ENCODE measurements around the gene MOSPD2. TPM values are rescaled to one million over a fixed set of nuclear protein-coding genes. Genes with fewer than 3 reads are reported as not detected.

MOSPD2 gene
- polyA plus RNA-seq, 3 donors: 44.6 to 51.6 (median 45.7) TPM

DNA sequence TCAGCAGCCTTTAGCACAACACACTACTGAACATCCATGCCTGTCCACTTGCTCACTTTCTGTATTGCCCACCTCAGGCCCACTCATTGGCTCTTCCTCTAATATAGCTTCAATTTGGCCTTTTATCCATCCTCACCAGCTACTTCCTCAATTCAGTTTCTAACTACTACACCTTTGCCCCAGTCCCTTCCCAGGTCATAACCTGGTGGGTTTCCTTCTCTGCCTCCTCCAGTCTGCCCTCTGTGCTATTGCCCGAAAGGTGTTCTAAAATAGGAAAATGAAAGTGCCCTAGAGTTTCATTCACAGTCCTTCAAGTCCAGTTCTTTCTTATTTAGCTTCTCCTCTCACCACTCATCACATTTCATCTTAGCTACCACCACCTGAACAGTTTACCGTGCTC is 23.1 kb downstream of the MOSPD2 start:
- H3K27ac ChIP-seq (ENCODE audit: low read depth in 1 of 2, low read length in 2 of 2): no peak overlapping the region
- no CpG with 5 or more reads among the region's 2 CpGs for WGBS (ENCODE audit: insufficient coverage)

DNA sequence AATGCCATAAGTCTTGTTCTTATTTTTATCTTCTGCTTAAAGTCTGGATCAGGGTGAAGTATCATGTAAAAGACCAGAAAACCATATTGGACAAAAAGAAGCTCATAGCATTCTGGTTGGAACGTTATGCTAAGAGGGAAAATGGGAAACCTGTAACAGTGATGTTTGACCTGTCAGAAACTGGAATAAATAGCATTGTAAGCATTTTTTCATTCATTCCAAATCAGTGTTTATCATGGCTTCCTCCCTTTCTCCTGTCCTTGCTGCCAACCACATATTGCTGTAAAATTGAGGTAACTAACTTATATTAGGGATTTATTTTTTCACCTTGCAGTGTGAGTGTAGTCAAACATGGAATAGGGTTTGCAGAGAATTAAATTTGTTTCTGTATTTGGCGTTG is 23.8 kb downstream of the MOSPD2 start:
- H3K36me3 Mint-ChIP-seq: peaks cover 31 to 32% of the 10 kb centered on the region in 2 donors
- DNase-seq: no peak
- H3K4me3 Mint-ChIP-seq: no peak overlapping the region
- Histone ChIP-seq H3K27ac (ENCODE audit: low read depth in 1 of 2, low read length in 2 of 2) (no peak overlapping the region), H4K20me1 (ENCODE audit: insufficient read depth, low read length) (peaks cover 10% of the 10 kb centered on the region), H2AFZ (ENCODE audit: insufficient read depth, low read depth, low read length, poor library complexity, severe bottlenecking) (no peak overlapping the region), H3K9me3 (replicated peaks in 1 of 2; ENCODE audit: control insufficient read depth in 1 of 2, insufficient read depth in 1 of 2, low read length in 2 of 2) (no peaks in the 10 kb centered on the region), H3K4me3 (replicated peaks in 1 of 3; ENCODE audit: low read depth in 2 of 3, low read length in 3 of 3) (no peak overlapping the region), H3K36me3 (replicated peaks in 1 of 2; ENCODE audit: control insufficient read depth in 1 of 2, insufficient read depth in 2 of 2, low read length in 2 of 2) (peaks cover 26 to 61% of the 10 kb centered on the region in 2 donors), H3K4me2 (replicated peaks; ENCODE audit: extremely low read depth, low read length, poor library complexity, severe bottlenecking) (no peak overlapping the region), H3K27me3 (ENCODE audit: control insufficient read depth in 2 of 2, insufficient read depth in 2 of 2, low read length in 2 of 2) (no peaks in the 10 kb centered on the region), H3K4me1 (ENCODE audit: control insufficient read depth in 1 of 2, insufficient read depth in 2 of 2, low read length in 2 of 2) (peaks cover 0 to 3% of the 10 kb centered on the region in 2 donors), H3K9ac (ENCODE audit: insufficient read depth, low read length, poor library complexity, severe bottlenecking) (no peak overlapping the region), H3K79me2 (ENCODE audit: insufficient read depth, low read length) (no peaks in the 10 kb centered on the region)
- no CpG with 5 or more reads among the region's 2 CpGs for WGBS (ENCODE audit: insufficient coverage)
- intact Hi-C loops (cut with micrococcal nuclease): no loop called here
- no peaks in the 10 kb centered on the region for H3K27me3 Mint-ChIP-seq (ENCODE audit: low read depth in 3 of 3)
- H3K9me3 Mint-ChIP-seq: no peaks in the 10 kb centered on the region
- H3K27ac Mint-ChIP-seq: peak overlapping the region in 1 of 7 donors; percentile 54
- TF ChIP-seq, protein P1, sequence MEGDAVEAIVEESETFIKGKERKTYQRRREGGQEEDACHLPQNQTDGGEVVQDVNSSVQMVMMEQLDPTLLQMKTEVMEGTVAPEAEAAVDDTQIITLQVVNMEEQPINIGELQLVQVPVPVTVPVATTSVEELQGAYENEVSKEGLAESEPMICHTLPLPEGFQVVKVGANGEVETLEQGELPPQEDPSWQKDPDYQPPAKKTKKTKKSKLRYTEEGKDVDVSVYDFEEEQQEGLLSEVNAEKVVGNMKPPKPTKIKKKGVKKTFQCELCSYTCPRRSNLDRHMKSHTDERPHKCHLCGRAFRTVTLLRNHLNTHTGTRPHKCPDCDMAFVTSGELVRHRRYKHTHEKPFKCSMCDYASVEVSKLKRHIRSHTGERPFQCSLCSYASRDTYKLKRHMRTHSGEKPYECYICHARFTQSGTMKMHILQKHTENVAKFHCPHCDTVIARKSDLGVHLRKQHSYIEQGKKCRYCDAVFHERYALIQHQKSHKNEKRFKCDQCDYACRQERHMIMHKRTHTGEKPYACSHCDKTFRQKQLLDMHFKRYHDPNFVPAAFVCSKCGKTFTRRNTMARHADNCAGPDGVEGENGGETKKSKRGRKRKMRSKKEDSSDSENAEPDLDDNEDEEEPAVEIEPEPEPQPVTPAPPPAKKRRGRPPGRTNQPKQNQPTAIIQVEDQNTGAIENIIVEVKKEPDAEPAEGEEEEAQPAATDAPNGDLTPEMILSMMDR (IDR thresholded peaks at IDR 0.05): no peak
- peaks cover 3% of the 10 kb centered on the region for H3K4me1 Mint-ChIP-seq

More for the DNA sequence above, 23.1 kb downstream of the MOSPD2 start:
- Histone ChIP-seq H3K4me2 (replicated peaks; ENCODE audit: extremely low read depth, low read length, poor library complexity, severe bottlenecking) (no peak overlapping the region), H3K4me1 (ENCODE audit: control insufficient read depth in 1 of 2, insufficient read depth in 2 of 2, low read length in 2 of 2) (peaks cover 0 to 3% of the 10 kb centered on the region in 2 donors), H3K36me3 (replicated peaks in 1 of 2; ENCODE audit: control insufficient read depth in 1 of 2, insufficient read depth in 2 of 2, low read length in 2 of 2) (peaks cover 26 to 61% of the 10 kb centered on the region in 2 donors), H3K4me3 (replicated peaks in 1 of 3; ENCODE audit: low read depth in 2 of 3, low read length in 3 of 3) (no peak overlapping the region), H4K20me1 (ENCODE audit: insufficient read depth, low read length) (peaks cover 10% of the 10 kb centered on the region), H3K79me2 (ENCODE audit: insufficient read depth, low read length) (no peaks in the 10 kb centered on the region), H2AFZ (ENCODE audit: insufficient read depth, low read depth, low read length, poor library complexity, severe bottlenecking) (no peak overlapping the region), H3K9ac (ENCODE audit: insufficient read depth, low read length, poor library complexity, severe bottlenecking) (no peak overlapping the region), H3K27me3 (ENCODE audit: control insufficient read depth in 2 of 2, insufficient read depth in 2 of 2, low read length in 2 of 2) (no peaks in the 10 kb centered on the region), H3K9me3 (replicated peaks in 1 of 2; ENCODE audit: control insufficient read depth in 1 of 2, insufficient read depth in 1 of 2, low read length in 2 of 2) (no peaks in the 10 kb centered on the region)
- H3K36me3 Mint-ChIP-seq: peaks cover 31 to 33% of the 10 kb centered on the region in 2 donors
- H3K4me3 Mint-ChIP-seq: no peak overlapping the region
- peaks cover 3% of the 10 kb centered on the region for H3K4me1 Mint-ChIP-seq
- TF ChIP-seq, protein P1 (IDR thresholded peaks at IDR 0.05): no peak
- DNase-seq: no peak
- no peaks in the 10 kb centered on the region for H3K9me3 Mint-ChIP-seq
- intact Hi-C loops (cut with micrococcal nuclease): no loop called here
- H3K27ac Mint-ChIP-seq: peak overlapping the region in 3 of 7 donors; percentile 16 to 80 (median 62)
- no peaks in the 10 kb centered on the region for H3K27me3 Mint-ChIP-seq (ENCODE audit: low read depth in 3 of 3)

All from CD14-positive monocyte (primary cell).